H9 (cell line): Measurements from ENCODE around the gene ANKRD55. TPM values are rescaled to one million over a fixed set of nuclear protein-coding genes. Genes with fewer than 3 reads are reported as not detected.

Experiments
- DNase-seq: peaks from one replicate; pipeline ENCODE4 v3.0.0-alpha.2; 2017
- H2AFZ ChIP-seq: one replicate; pipeline ENCODE4 v1.6.1; 2013; ENCODE audit warnings: mild to moderate bottlenecking, low read length, control low read depth, moderate library complexity
- H2AK5ac ChIP-seq: 2 replicates; pipeline ENCODE4 v1.6.1; 2013; ENCODE audit warnings: low read length, control low read depth, mixed read lengths; ENCODE audit not compliant: insufficient read length
- H2BK120ac ChIP-seq: one replicate; pipeline ENCODE4 v1.6.1; 2013; ENCODE audit warnings: low read depth, mild to moderate bottlenecking, low read length, control low read depth, inconsistent platforms; ENCODE audit not compliant: poor library complexity, severe bottlenecking
- H2BK12ac ChIP-seq: 2 replicates; pipeline ENCODE4 v1.6.1; 2013; ENCODE audit warnings: low read length, control low read depth, mixed read lengths, low read depth; ENCODE audit not compliant: insufficient read length
- H2BK15ac ChIP-seq: 2 replicates; pipeline ENCODE4 v1.6.1; 2013; ENCODE audit warnings: low read depth, low read length, control low read depth
- H2BK20ac ChIP-seq: one replicate; pipeline ENCODE4 v1.6.1; 2013; ENCODE audit warnings: low read depth, mild to moderate bottlenecking, low read length, control low read depth, inconsistent platforms; ENCODE audit not compliant: poor library complexity, severe bottlenecking
- H2BK5ac ChIP-seq: 2 replicates; pipeline ENCODE4 v1.6.1; 2013; ENCODE audit warnings: low read length, control low read depth, mixed read lengths; ENCODE audit not compliant: insufficient read length
- H3K14ac ChIP-seq: 2 replicates; pipeline ENCODE4 v1.6.1; 2013; ENCODE audit warnings: low read length, control low read depth; ENCODE audit not compliant: insufficient read depth
- H3K18ac ChIP-seq: 2 replicates; pipeline ENCODE4 v1.6.1; 2013; ENCODE audit warnings: low read depth, mild to moderate bottlenecking, mixed read lengths, low read length, control low read depth; ENCODE audit not compliant: insufficient read length
- H3K23ac ChIP-seq: 2 replicates; pipeline ENCODE4 v1.6.1; 2013; ENCODE audit warnings: low read length, control low read depth, mixed read lengths, low read depth; ENCODE audit not compliant: insufficient read length
- H3K23me2 ChIP-seq: 2 replicates; pipeline ENCODE4 v1.6.1; 2013; ENCODE audit warnings: low read depth, mild to moderate bottlenecking, mixed read lengths, low read length, control low read depth; ENCODE audit not compliant: insufficient read length, poor library complexity, severe bottlenecking
- H3K27ac ChIP-seq: 2 replicates; pipeline ENCODE4 v1.5.1; 2013; ENCODE audit warnings: low read length, control low read depth, mixed read lengths, low read depth; ENCODE audit not compliant: insufficient read length
- H3K27me3 ChIP-seq: 2 replicates; pipeline ENCODE4 v1.6.1; 2013; ENCODE audit warnings: low read length, control low read depth, inconsistent platforms; ENCODE audit not compliant: insufficient read depth
- H3K4ac ChIP-seq: 2 replicates; pipeline ENCODE4 v1.6.1; 2013; ENCODE audit warnings: low read depth, mild to moderate bottlenecking, control low read depth, inconsistent platforms, low read length, moderate library complexity
- H3K4me1 ChIP-seq: 2 replicates; pipeline ENCODE4 v1.6.1; 2013; ENCODE audit warnings: low read length, control low read depth, inconsistent platforms; ENCODE audit not compliant: insufficient read depth
- H3K4me2 ChIP-seq: 2 replicates; pipeline ENCODE4 v1.6.1; 2013; ENCODE audit warnings: low read length, control low read depth, mixed read lengths; ENCODE audit not compliant: insufficient read length, insufficient read depth
- H3K56ac ChIP-seq: 2 replicates; pipeline ENCODE4 v1.6.1; 2013; ENCODE audit warnings: low read depth, mild to moderate bottlenecking, mixed read lengths, low read length, control low read depth; ENCODE audit not compliant: insufficient read length
- H3K79me1 ChIP-seq: 2 replicates; pipeline ENCODE4 v1.6.1; 2013; ENCODE audit warnings: low read depth, mild to moderate bottlenecking, moderate library complexity, low read length, control low read depth, inconsistent platforms; ENCODE audit not compliant: insufficient read depth, poor library complexity, severe bottlenecking
- H3K79me2 ChIP-seq: 2 replicates; pipeline ENCODE4 v1.6.1; 2013; ENCODE audit warnings: low read length, control low read depth, inconsistent platforms; ENCODE audit not compliant: insufficient read depth
- H3K9ac ChIP-seq: 2 replicates; pipeline ENCODE4 v1.6.1; 2013; ENCODE audit warnings: low read length, control low read depth, mixed read lengths; ENCODE audit not compliant: insufficient read length; ENCODE audit errors: extremely low read depth
- H3K9me3 ChIP-seq: one replicate; pipeline ENCODE4 v1.6.1; 2013; ENCODE audit warnings: low read depth, low read length, inconsistent platforms; ENCODE audit not compliant: control insufficient read depth
- H3T11ph ChIP-seq: one replicate; pipeline ENCODE4 v1.6.1; 2013; ENCODE audit warnings: mild to moderate bottlenecking, low read length, control low read depth, inconsistent platforms
- H4K20me1 ChIP-seq: one replicate; pipeline ENCODE4 v1.6.1; 2013; ENCODE audit not compliant: control insufficient read depth, insufficient read length, insufficient read depth
- H4K5ac ChIP-seq: 2 replicates; pipeline ENCODE4 v1.6.1; 2013; ENCODE audit warnings: low read depth, mild to moderate bottlenecking, mixed read lengths, low read length, control low read depth; ENCODE audit not compliant: insufficient read length
- H4K8ac ChIP-seq: replicated peaks from 2 replicates; pipeline ENCODE4 v1.6.1; 2013; ENCODE audit warnings: low read length, control low read depth, mixed read lengths, low read depth; ENCODE audit not compliant: insufficient read length
- H4K91ac ChIP-seq: 2 replicates; pipeline ENCODE4 v1.6.1; 2013; ENCODE audit warnings: low read depth, mild to moderate bottlenecking, moderate library complexity, mixed read lengths, low read length, control low read depth; ENCODE audit not compliant: insufficient read length
- H3K27ac Mint-ChIP-seq, 3 experiments: 2 replicates in 2 of 3; 3 replicates in 1 of 3; pipeline ENCODE4 v1.8.0; 2020 to 2021; ENCODE audit warnings: mixed read lengths in 3 of 3, mild to moderate bottlenecking in 1 of 3, moderate library complexity in 1 of 3
- H3K27me3 Mint-ChIP-seq: 2 replicates; pipeline ENCODE4 v1.8.0; 2021; ENCODE audit warnings: low read depth, mild to moderate bottlenecking, moderate library complexity, mixed read lengths
- H3K36me3 Mint-ChIP-seq, 3 experiments: 2 replicates in 2 of 3; 3 replicates in 1 of 3; pipeline ENCODE4 v1.8.0; 2020 to 2021; ENCODE audit warnings: low read depth in 3 of 3, mixed read lengths in 3 of 3; ENCODE audit not compliant: insufficient read depth in 1 of 3
- H3K4me1 Mint-ChIP-seq, 2 experiments: 2 replicates each; pipeline ENCODE4 v1.8.0; 2020; ENCODE audit warnings: mixed read lengths in 2 of 2
- H3K4me3 Mint-ChIP-seq, 2 experiments: 2 replicates in 1 of 2; 3 replicates in 1 of 2; pipeline ENCODE4 v1.8.0; 2020 to 2021; ENCODE audit warnings: mild to moderate bottlenecking in 2 of 2, mixed read lengths in 2 of 2, moderate library complexity in 1 of 2
- H3K9me3 Mint-ChIP-seq, 2 experiments: 2 replicates in 1 of 2; 3 replicates in 1 of 2; pipeline ENCODE4 v1.8.0; 2020; ENCODE audit warnings: mild to moderate bottlenecking in 2 of 2, mixed read lengths in 2 of 2, moderate library complexity in 1 of 2
- CTCF ChIP-seq: fragments of 200-600 bp; sonication (generic); conservative IDR thresholded peaks from 3 replicates; pipeline ENCODE4 v1.8.0; 2021; ENCODE audit warnings: antibody characterized with exemption, mild to moderate bottlenecking
- total RNA-seq: library from RNA; stranded (reverse); gene quantifications from 2 replicates; pipeline ENCODE4 v1.2.1, GENCODE V29; 2021

Gene ANKRD55
- total RNA-seq, 1 experiment from 2014 or later: not detected

- no peak overlapping the region for H3K56ac ChIP-seq
- H3K36me3 Mint-ChIP-seq: no peaks in the 10 kb centered on the region
- no peaks in the 10 kb centered on the region for H3K79me2 ChIP-seq
- H3K9ac ChIP-seq: no peak overlapping the region
- H4K20me1 ChIP-seq: no peaks in the 10 kb centered on the region
- no peak overlapping the region for H2BK120ac ChIP-seq
- H3K27ac ChIP-seq: no peak overlapping the region
- H4K8ac ChIP-seq: no peak overlapping the region
- TF ChIP-seq CTCF: no peak
- H4K5ac ChIP-seq: no peak overlapping the region
- no peak overlapping the region for H3K4me3 Mint-ChIP-seq
- H3K27me3 Mint-ChIP-seq: no peaks in the 10 kb centered on the region
- H2BK15ac ChIP-seq: no peak overlapping the region
- H3K23me2 ChIP-seq: no peaks in the 10 kb centered on the region
- no peak overlapping the region for H2BK5ac ChIP-seq
- H3K4me2 ChIP-seq: no peak overlapping the region
- no peaks in the 10 kb centered on the region; a peak in 1 of 4 replicates for H3K4me1 Mint-ChIP-seq
- H4K91ac ChIP-seq: no peak overlapping the region
- H3K27ac Mint-ChIP-seq: no peak overlapping the region
- H2AK5ac ChIP-seq: no peak overlapping the region
- H3K23ac ChIP-seq: no peak overlapping the region
- no peak overlapping the region for H3K4ac ChIP-seq
- no peak for DNase-seq
- no peak overlapping the region for H2BK20ac ChIP-seq
- no peak overlapping the region for H2AFZ ChIP-seq
- no peaks in the 10 kb centered on the region for H3K27me3 ChIP-seq
- H3K9me3 ChIP-seq: no peaks in the 10 kb centered on the region
- no peaks in the 10 kb centered on the region for H3K9me3 Mint-ChIP-seq
- H3T11ph ChIP-seq: no peak overlapping the region
- H2BK12ac ChIP-seq: no peak overlapping the region
- H3K4me1 ChIP-seq: no peaks in the 10 kb centered on the region
- H3K14ac ChIP-seq: no peak overlapping the region
- no peaks in the 10 kb centered on the region for H3K79me1 ChIP-seq
- H3K18ac ChIP-seq: no peak overlapping the region
Observed at GRCh38 chr5:56091664-56092063, 141.5 kb downstream of the ANKRD55 start.
